Measurements from ENCODE around the gene PRLH. TPM values are rescaled to one million over a fixed set of nuclear protein-coding genes. Genes with fewer than 3 reads are reported as not detected.

PRLH gene
- total and polyA plus RNA-seq, 2 donors (not counting 3 experiments of a cell fraction or from before 2014, with no cell fraction given): not detected

- Histone ChIP-seq H3K9me3 (replicated peaks; ENCODE audit: control insufficient read depth, insufficient read depth, low read length) (no peaks in the 10 kb centered on the region), H3K27ac (ENCODE audit: insufficient read depth, low read depth, low read length) (no peak overlapping the region), H3K36me3 (ENCODE audit: control insufficient read depth in 2 of 2, extremely low read depth in 1 of 2, insufficient read depth in 2 of 2, low read length in 2 of 2) (no peaks in the 10 kb centered on the region), H3K9ac (replicated peaks; ENCODE audit: extremely low read depth, insufficient read depth, low read length) (no peak overlapping the region), H3K4me3 (replicated peaks in 1 of 3; ENCODE audit: insufficient read depth in 1 of 3, low read depth in 1 of 3, low read length in 3 of 3) (no peak overlapping the region), H3K27me3 (ENCODE audit: control insufficient read depth in 2 of 2, insufficient read depth in 2 of 2, low read length in 2 of 2) (no peaks in the 10 kb centered on the region), H3K9me1 (replicated peaks; ENCODE audit: control insufficient read depth, extremely low read depth, insufficient read depth, low read length) (no peaks in the 10 kb centered on the region), H3K4me1 (ENCODE audit: control insufficient read depth, extremely low read depth, insufficient read depth, low read length) (peaks cover 2% of the 10 kb centered on the region), H3K79me2 (ENCODE audit: control insufficient read depth, insufficient read depth, low read length) (no peaks in the 10 kb centered on the region), H2AFZ (ENCODE audit: low read depth, low read length) (no peak overlapping the region), H4K20me1 (replicated peaks; ENCODE audit: control insufficient read depth, extremely low read depth, insufficient read depth, low read length) (no peaks in the 10 kb centered on the region), H3K4me2 (ENCODE audit: insufficient read depth, low read length) (no peak overlapping the region)
- ChIA-PET POLR2A (no interaction called here), CTCF (interaction anchor here (1.3 to 2.4 kb wide), 4 partner anchors 9 to 57 kb away, joined by 4 to 12 read pairs (median 8); no protein-coding TSS in a partner anchor)
- intact Hi-C loops (cut with micrococcal nuclease): no loop called here
- dilution Hi-C loops (cut with MboI; ENCODE audit: extremely low pct_ligation_motif_present, low sequenced_read_pairs): no loop called here
- DNase-seq (ENCODE audit: low read depth, low spot score) (no peak), FAIRE-seq (peak; percentile 15)
- TF ChIP-seq MYC (IDR thresholded peaks at IDR 0.05; ENCODE audit: low read depth, low read length) (no peak), MAX (IDR thresholded peaks at IDR 0.05; ENCODE audit: insufficient read depth, insufficient read length) (no peak)
- no TSS peak for BruUV-seq (replicated peaks)
Measured at GRCh38 chr2:237532160-237532559, 34.2 kb upstream of the PRLH start.

GRCh38 chr2:237533668-237534161 is 32.7 kb upstream of the PRLH start:
- Histone ChIP-seq H3K9ac (replicated peaks; ENCODE audit: extremely low read depth, insufficient read depth, low read length) (no peak overlapping the region), H3K9me1 (replicated peaks; ENCODE audit: control insufficient read depth, extremely low read depth, insufficient read depth, low read length) (no peaks in the 10 kb centered on the region), H3K4me1 (ENCODE audit: control insufficient read depth, extremely low read depth, insufficient read depth, low read length) (peaks cover 2% of the 10 kb centered on the region), H3K27me3 (ENCODE audit: control insufficient read depth in 2 of 2, insufficient read depth in 2 of 2, low read length in 2 of 2) (no peaks in the 10 kb centered on the region), H3K4me3 (replicated peaks in 1 of 3; ENCODE audit: insufficient read depth in 1 of 3, low read depth in 1 of 3, low read length in 3 of 3) (no peak overlapping the region), H3K79me2 (ENCODE audit: control insufficient read depth, insufficient read depth, low read length) (no peaks in the 10 kb centered on the region), H3K9me3 (replicated peaks; ENCODE audit: control insufficient read depth, insufficient read depth, low read length) (no peaks in the 10 kb centered on the region), H3K4me2 (ENCODE audit: insufficient read depth, low read length) (no peak overlapping the region), H3K27ac (ENCODE audit: insufficient read depth, low read depth, low read length) (no peak overlapping the region), H4K20me1 (replicated peaks; ENCODE audit: control insufficient read depth, extremely low read depth, insufficient read depth, low read length) (no peaks in the 10 kb centered on the region), H3K36me3 (ENCODE audit: control insufficient read depth in 2 of 2, extremely low read depth in 1 of 2, insufficient read depth in 2 of 2, low read length in 2 of 2) (no peaks in the 10 kb centered on the region), H2AFZ (ENCODE audit: low read depth, low read length) (no peak overlapping the region)
- DNase-seq (ENCODE audit: low read depth, low spot score): no peak
- CTCF ChIA-PET: interaction anchor here (1.3 to 2.4 kb wide), 4 partner anchors 11 to 38 kb away, joined by 4 to 12 read pairs (median 7); no protein-coding TSS in a partner anchor
- intact Hi-C loops (cut with micrococcal nuclease): no loop called here
- dilution Hi-C loops (cut with MboI; ENCODE audit: extremely low pct_ligation_motif_present, low sequenced_read_pairs): no loop called here
- FAIRE-seq: no peak
- POLR2A ChIA-PET: no interaction called here
- no peak for TF ChIP-seq CTCF (IDR thresholded peaks at IDR 0.05; ENCODE audit: extremely low read depth in 1 of 2, insufficient read depth in 1 of 2, low read depth in 1 of 2, low read length in 2 of 2)
- TF ChIP-seq POLR2A (IDR thresholded peaks at IDR 0.05; ENCODE audit: low read depth, low read length): no peak
- TF ChIP-seq EZH2 (IDR thresholded peaks at IDR 0.05; ENCODE audit: borderline replicate concordance, low read depth, low read length, severe bottlenecking): no peak
- TF ChIP-seq POLR2AphosphoS5 (IDR thresholded peaks at IDR 0.05; ENCODE audit: insufficient read depth, low read depth, low read length): no peak
- TF ChIP-seq MAX (IDR thresholded peaks at IDR 0.05; ENCODE audit: insufficient read depth, insufficient read length): no peak
- TF ChIP-seq GATA2 (IDR thresholded peaks at IDR 0.05; ENCODE audit: insufficient read depth, insufficient read length, low read depth, low read length): no peak
- no peak for TF ChIP-seq MYC (IDR thresholded peaks at IDR 0.05; ENCODE audit: low read depth, low read length)
- no peak for TF ChIP-seq JUN (IDR thresholded peaks at IDR 0.05; ENCODE audit: borderline replicate concordance, insufficient read depth, insufficient read length, low read depth)
- no peak for TF ChIP-seq FOS (IDR thresholded peaks at IDR 0.05; ENCODE audit: borderline replicate concordance, insufficient read depth, low read length)
- no TSS peak for BruUV-seq (replicated peaks)

All from endothelial cell of umbilical vein (primary cell).